Activated naive CD4-positive, alpha-beta T cell treated with anti-CD3 and anti-CD28 coated beads, Interleukin-2, amount 50 U/mL, for 24 hours (primary cell): ENCODE results near the gene CDK11A.
"Not testable (repeated sequence)": the region's sequence is repeated elsewhere in the genome, so short reads cannot be mapped to it uniquely, and the experiment has no call there.

Source experiments
- H3K27ac Mint-ChIP-seq: one replicate; pipeline ENCODE4 v1.8.0; 2021; ENCODE audit warnings: mild to moderate bottlenecking, mixed read lengths
- H3K27me3 Mint-ChIP-seq: one replicate; pipeline ENCODE4 v1.8.0; 2021; ENCODE audit warnings: mixed read lengths
- H3K36me3 Mint-ChIP-seq: one replicate; pipeline ENCODE4 v1.8.0; 2021; ENCODE audit warnings: mixed read lengths
- H3K4me1 Mint-ChIP-seq: one replicate; pipeline ENCODE4 v1.8.0; 2021; ENCODE audit warnings: mixed read lengths
- H3K4me3 Mint-ChIP-seq: one replicate; pipeline ENCODE4 v1.8.0; 2021; ENCODE audit warnings: mild to moderate bottlenecking, mixed read lengths
- H3K9me3 Mint-ChIP-seq: one replicate; pipeline ENCODE4 v1.8.0; 2021; ENCODE audit warnings: mixed read lengths

The CDK11A gene

GRCh38 chr1:1757422-1758058 is 33.4 kb upstream of the CDK11A start:
- H3K4me3 Mint-ChIP-seq = no peak overlapping the region
- H3K27ac Mint-ChIP-seq = no peak overlapping the region
- no peaks in the 10 kb centered on the region for H3K9me3 Mint-ChIP-seq
- no peaks in the 10 kb centered on the region for H3K27me3 Mint-ChIP-seq
- H3K36me3 Mint-ChIP-seq = peaks cover 5% of the 10 kb centered on the region
- no peaks in the 10 kb centered on the region for H3K4me1 Mint-ChIP-seq

GRCh38 chr1:1756661-1757421 is 32.7 kb upstream of the CDK11A start:
- H3K4me3 Mint-ChIP-seq = no peak overlapping the region
- peaks cover 5% of the 10 kb centered on the region for H3K36me3 Mint-ChIP-seq
- no peaks in the 10 kb centered on the region for H3K4me1 Mint-ChIP-seq
- H3K9me3 Mint-ChIP-seq = no peaks in the 10 kb centered on the region
- H3K27ac Mint-ChIP-seq = no peak overlapping the region
- H3K27me3 Mint-ChIP-seq = no peaks in the 10 kb centered on the region

- H3K4me1 Mint-ChIP-seq = no peaks in the 10 kb centered on the region
- H3K27ac Mint-ChIP-seq = no peak overlapping the region
- H3K36me3 Mint-ChIP-seq = peaks cover 2% of the 10 kb centered on the region
- no peaks in the 10 kb centered on the region for H3K27me3 Mint-ChIP-seq
- H3K9me3 Mint-ChIP-seq = no peaks in the 10 kb centered on the region
- no peak overlapping the region for H3K4me3 Mint-ChIP-seq
Observed at GRCh38 chr1:1755852-1756251, 31.7 kb upstream of the CDK11A start.

- H3K4me1 Mint-ChIP-seq = no peaks in the 10 kb centered on the region
- no peak overlapping the region for H3K4me3 Mint-ChIP-seq
- peaks cover 2% of the 10 kb centered on the region for H3K36me3 Mint-ChIP-seq
- no peaks in the 10 kb centered on the region for H3K9me3 Mint-ChIP-seq
- H3K27ac Mint-ChIP-seq = no peak overlapping the region
- H3K27me3 Mint-ChIP-seq = no peaks in the 10 kb centered on the region
Observed at GRCh38 chr1:1755426-1755825, 31.3 kb upstream of the CDK11A start.

GRCh38 chr1:1754051-1754815 is 30.1 kb upstream of the CDK11A start:
- Mint-ChIP-seq H3K9me3 (no peaks in the 10 kb centered on the region), H3K36me3 (peaks cover 1% of the 10 kb centered on the region), H3K4me1 (peaks cover 3% of the 10 kb centered on the region), H3K4me3 (no peak overlapping the region), H3K27me3 (no peaks in the 10 kb centered on the region), H3K27ac (no peak overlapping the region)

- Mint-ChIP-seq H3K36me3 (peaks cover 1% of the 10 kb centered on the region), H3K27ac (no peak overlapping the region), H3K9me3 (no peaks in the 10 kb centered on the region), H3K27me3 (no peaks in the 10 kb centered on the region), H3K4me3 (no peak overlapping the region), H3K4me1 (peaks cover 4% of the 10 kb centered on the region)
Observed at GRCh38 chr1:1753607-1754005, 29.4 kb upstream of the CDK11A start.

GRCh38 chr1:1752636-1753606 is 28.8 kb upstream of the CDK11A start:
- H3K9me3 Mint-ChIP-seq = no peaks in the 10 kb centered on the region
- no peak overlapping the region for H3K4me3 Mint-ChIP-seq
- peaks cover 4% of the 10 kb centered on the region for H3K4me1 Mint-ChIP-seq
- peaks cover 1% of the 10 kb centered on the region for H3K36me3 Mint-ChIP-seq
- H3K27ac Mint-ChIP-seq = no peak overlapping the region
- H3K27me3 Mint-ChIP-seq = no peaks in the 10 kb centered on the region

GRCh38 chr1:1752190-1752589 is 28.0 kb upstream of the CDK11A start:
- Mint-ChIP-seq H3K9me3 (no peaks in the 10 kb centered on the region), H3K27me3 (no peaks in the 10 kb centered on the region), H3K27ac (no peak overlapping the region), H3K4me3 (no peak overlapping the region), H3K36me3 (peaks cover 1% of the 10 kb centered on the region), H3K4me1 (peaks cover 4% of the 10 kb centered on the region)

- H3K4me1 Mint-ChIP-seq, H3K27ac Mint-ChIP-seq, H3K27me3 Mint-ChIP-seq, H3K36me3 Mint-ChIP-seq, H3K4me3 Mint-ChIP-seq, H3K9me3 Mint-ChIP-seq: not testable (repeated sequence)
Observed at GRCh38 chr1:1749941-1750340, 25.8 kb upstream of the CDK11A start.

GRCh38 chr1:1748686-1749321 is 24.6 kb upstream of the CDK11A start:
- peak overlapping the region; percentile 15 for H3K4me3 Mint-ChIP-seq
- H3K27ac Mint-ChIP-seq = no peak overlapping the region
- peaks cover 4% of the 10 kb centered on the region for H3K4me1 Mint-ChIP-seq
- H3K27me3 Mint-ChIP-seq = no peaks in the 10 kb centered on the region
- H3K36me3 Mint-ChIP-seq = no peaks in the 10 kb centered on the region
- H3K9me3 Mint-ChIP-seq = no peaks in the 10 kb centered on the region

GRCh38 chr1:1746566-1746909 is 22.4 kb upstream of the CDK11A start:
- not testable (repeated sequence) for H3K9me3 Mint-ChIP-seq, H3K4me1 Mint-ChIP-seq, H3K27me3 Mint-ChIP-seq, H3K36me3 Mint-ChIP-seq
- Mint-ChIP-seq H3K4me3 (peak overlapping the region; percentile 87), H3K27ac (peak overlapping the region; percentile 98)

GRCh38 chr1:1745651-1746565 is 21.8 kb upstream of the CDK11A start:
- peak overlapping the region; percentile 98 for H3K27ac Mint-ChIP-seq
- not testable (repeated sequence) for H3K9me3 Mint-ChIP-seq, H3K4me1 Mint-ChIP-seq, H3K36me3 Mint-ChIP-seq, H3K27me3 Mint-ChIP-seq
- peak overlapping the region; percentile 87 for H3K4me3 Mint-ChIP-seq

- not testable (repeated sequence) for H3K27ac Mint-ChIP-seq, H3K9me3 Mint-ChIP-seq, H3K4me1 Mint-ChIP-seq, H3K27me3 Mint-ChIP-seq, H3K36me3 Mint-ChIP-seq, H3K4me3 Mint-ChIP-seq
Observed at GRCh38 chr1:1742529-1742928, 18.4 kb upstream of the CDK11A start.

GRCh38 chr1:1741013-1741412 is 16.9 kb upstream of the CDK11A start:
- H3K4me1 Mint-ChIP-seq, H3K9me3 Mint-ChIP-seq, H3K27me3 Mint-ChIP-seq, H3K27ac Mint-ChIP-seq, H3K36me3 Mint-ChIP-seq, H3K4me3 Mint-ChIP-seq: not testable (repeated sequence)
